Activated CD8-positive, alpha-beta T cell treated with anti-CD3 and anti-CD28 coated beads for 36 hours (primary cell): ENCODE measurements around the gene EPHA5. TPM values are rescaled to one million over a fixed set of nuclear protein-coding genes. Genes with fewer than 3 reads are reported as not detected.

Experiments
- ATAC-seq: fragments of 200-7000 bp; cut with Tn5 transposase; one replicate; pipeline ENCODE4 v1.10.0; 2021; ENCODE audit warnings: mild to moderate bottlenecking, moderate library complexity
- CTCF ChIA-PET: fragments of 350-600 bp; sonication (Branson Sonifier 250); formaldehyde crosslinking; loops from one replicate; lab custom pipeline; 2021; ENCODE audit warnings: antibody characterized with exemption; lab: Charles Lee
- POLR2A ChIA-PET: fragments of 350-600 bp; sonication (Branson Sonifier 250); formaldehyde crosslinking; loops from one replicate; lab custom pipeline; 2021; ENCODE audit warnings: antibody characterized with exemption; lab: Charles Lee
- DNase-seq: peaks from one replicate; pipeline ENCODE4 v3.0.0-alpha.2; 2020
- H3K27ac Mint-ChIP-seq: one replicate; pipeline ENCODE4 v1.8.0; 2021; ENCODE audit warnings: mild to moderate bottlenecking, mixed read lengths
- H3K27me3 Mint-ChIP-seq: one replicate; pipeline ENCODE4 v1.8.0; 2021; ENCODE audit warnings: mixed read lengths
- H3K36me3 Mint-ChIP-seq: one replicate; pipeline ENCODE4 v1.8.0; 2021; ENCODE audit warnings: low read depth, mixed read lengths
- H3K4me1 Mint-ChIP-seq: one replicate; pipeline ENCODE4 v1.8.0; 2021; ENCODE audit warnings: low read depth, mixed read lengths
- H3K4me3 Mint-ChIP-seq: one replicate; pipeline ENCODE4 v1.8.0; 2021; ENCODE audit warnings: mild to moderate bottlenecking, moderate library complexity, mixed read lengths
- H3K9me3 Mint-ChIP-seq: one replicate; pipeline ENCODE4 v1.8.0; 2021; ENCODE audit warnings: mixed read lengths
- intact Hi-C: fragments of 100-400 bp; cut with micrococcal nuclease; formaldehyde crosslinking; loops from one replicate; pipeline ENCODE4 v1.10.0; 2022
- total RNA-seq, 2 experiments: library from RNA; stranded (reverse); gene quantifications; one replicate each; pipeline ENCODE4 v1.2.3, GENCODE V29; 2021
- TF ChIP-seq, protein P1 (sequence below): fragments of 200-600 bp; IDR thresholded peaks from one replicate; pipeline ENCODE4 v1.8.0; 2022; ENCODE audit warnings: antibody characterized with exemption, mild to moderate bottlenecking

EPHA5 gene
- total RNA-seq, 2 experiments from 2014 or later: not detected

GRCh38 chr4:65653740-65654361, 16.4 kb downstream of the EPHA5 start:
- Mint-ChIP-seq H3K27me3 (no peaks in the 10 kb centered on the region), H3K4me3 (no peak overlapping the region)

GRCh38 chr4:65651751-65652150, 18.5 kb downstream of the EPHA5 start:
- intact Hi-C loops: no loop called here
- DNase-seq (no peak), ATAC-seq (no peak)
- H3K27me3 Mint-ChIP-seq: no peaks in the 10 kb centered on the region
- TF ChIP-seq, protein P1, sequence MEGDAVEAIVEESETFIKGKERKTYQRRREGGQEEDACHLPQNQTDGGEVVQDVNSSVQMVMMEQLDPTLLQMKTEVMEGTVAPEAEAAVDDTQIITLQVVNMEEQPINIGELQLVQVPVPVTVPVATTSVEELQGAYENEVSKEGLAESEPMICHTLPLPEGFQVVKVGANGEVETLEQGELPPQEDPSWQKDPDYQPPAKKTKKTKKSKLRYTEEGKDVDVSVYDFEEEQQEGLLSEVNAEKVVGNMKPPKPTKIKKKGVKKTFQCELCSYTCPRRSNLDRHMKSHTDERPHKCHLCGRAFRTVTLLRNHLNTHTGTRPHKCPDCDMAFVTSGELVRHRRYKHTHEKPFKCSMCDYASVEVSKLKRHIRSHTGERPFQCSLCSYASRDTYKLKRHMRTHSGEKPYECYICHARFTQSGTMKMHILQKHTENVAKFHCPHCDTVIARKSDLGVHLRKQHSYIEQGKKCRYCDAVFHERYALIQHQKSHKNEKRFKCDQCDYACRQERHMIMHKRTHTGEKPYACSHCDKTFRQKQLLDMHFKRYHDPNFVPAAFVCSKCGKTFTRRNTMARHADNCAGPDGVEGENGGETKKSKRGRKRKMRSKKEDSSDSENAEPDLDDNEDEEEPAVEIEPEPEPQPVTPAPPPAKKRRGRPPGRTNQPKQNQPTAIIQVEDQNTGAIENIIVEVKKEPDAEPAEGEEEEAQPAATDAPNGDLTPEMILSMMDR: no peak
- no peaks in the 10 kb centered on the region for H3K4me1 Mint-ChIP-seq
- POLR2A ChIA-PET: no interaction called here
- H3K36me3 Mint-ChIP-seq: no peaks in the 10 kb centered on the region
- H3K4me3 Mint-ChIP-seq: no peak overlapping the region
- CTCF ChIA-PET: no interaction called here
- no peak overlapping the region for H3K27ac Mint-ChIP-seq
- peaks cover 3% of the 10 kb centered on the region for H3K9me3 Mint-ChIP-seq

More at GRCh38 chr4:65653740-65654361, 16.4 kb downstream of the EPHA5 start:
- TF ChIP-seq, protein P1: no peak
- H3K9me3 Mint-ChIP-seq: peaks cover 5% of the 10 kb centered on the region
- H3K4me1 Mint-ChIP-seq: no peaks in the 10 kb centered on the region
- H3K27ac Mint-ChIP-seq: no peak overlapping the region
- ChIA-PET POLR2A (no interaction called here), CTCF (no interaction called here)
- H3K36me3 Mint-ChIP-seq: no peaks in the 10 kb centered on the region
- intact Hi-C loops: no loop called here
- ATAC-seq (no peak), DNase-seq (no peak)

DNA sequence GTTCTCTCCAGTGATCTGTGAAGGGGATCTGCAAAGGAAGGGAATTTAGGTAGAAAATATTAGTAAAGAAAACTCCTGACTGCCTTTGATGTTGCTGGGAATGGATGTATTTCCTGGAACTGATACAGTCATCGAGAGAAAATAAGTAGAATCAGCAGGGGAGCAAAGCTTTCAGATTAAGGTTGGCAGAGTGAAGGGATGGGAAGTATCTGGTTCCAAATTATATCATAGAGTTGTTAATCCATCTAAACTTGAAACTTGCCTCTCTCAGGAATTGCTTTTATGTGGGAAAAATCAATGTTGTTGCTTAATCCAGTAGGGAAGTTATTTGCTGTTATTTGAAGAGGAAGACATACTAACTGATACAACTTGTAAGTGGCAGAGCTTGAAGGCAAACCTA, 19.3 kb downstream of the EPHA5 start:
- H3K27me3 Mint-ChIP-seq: no peaks in the 10 kb centered on the region
- H3K36me3 Mint-ChIP-seq: no peaks in the 10 kb centered on the region
- ChIA-PET CTCF (no interaction called here), POLR2A (no interaction called here)
- H3K27ac Mint-ChIP-seq: no peak overlapping the region
- H3K9me3 Mint-ChIP-seq: peaks cover 3% of the 10 kb centered on the region
- ATAC-seq (no peak), DNase-seq (no peak)
- H3K4me3 Mint-ChIP-seq: no peak overlapping the region
- H3K4me1 Mint-ChIP-seq: no peaks in the 10 kb centered on the region
- intact Hi-C loops: no loop called here
- TF ChIP-seq, protein P1: no peak

DNA sequence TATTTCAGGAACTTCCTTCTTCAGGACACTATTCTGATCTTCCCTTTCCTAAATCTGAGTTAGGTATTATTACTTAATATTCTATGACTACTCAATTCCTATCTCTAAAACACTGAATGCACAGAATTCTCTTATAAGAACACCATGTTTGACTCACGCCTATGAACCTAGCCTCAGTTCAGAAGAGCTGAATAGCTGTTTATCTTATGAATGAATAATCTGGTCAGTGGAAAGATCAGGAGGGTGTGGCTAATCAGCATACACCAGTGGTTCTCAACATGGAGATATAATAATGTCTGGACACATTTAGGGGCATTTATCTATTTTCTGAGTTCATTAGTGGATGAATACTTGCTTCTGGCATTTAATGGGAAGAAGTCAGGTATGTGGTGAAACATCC, 24.2 kb downstream of the EPHA5 start:
- Mint-ChIP-seq H3K4me3 (no peak overlapping the region), H3K27ac (no peak overlapping the region), H3K27me3 (no peaks in the 10 kb centered on the region), H3K36me3 (no peaks in the 10 kb centered on the region), H3K9me3 (peaks cover under 1% of the 10 kb centered on the region), H3K4me1 (no peaks in the 10 kb centered on the region)
- ATAC-seq (no peak), DNase-seq (no peak)
- ChIA-PET CTCF (no interaction called here), POLR2A (no interaction called here)
- intact Hi-C loops: no loop called here
- TF ChIP-seq, protein P1: no peak

- ATAC-seq: no peak
- TF ChIP-seq, protein P1: no peak
- CTCF ChIA-PET: no interaction called here
These were observed 25.1 kb downstream of the EPHA5 start for GRCh38 chr4:65645185-65645584.

More at GRCh38 chr4:65645185-65645584, 25.1 kb downstream of the EPHA5 start:
- intact Hi-C loops: no loop called here
- POLR2A ChIA-PET: no interaction called here
- DNase-seq: no peak
- Mint-ChIP-seq H3K27ac (no peak overlapping the region), H3K4me1 (no peaks in the 10 kb centered on the region), H3K9me3 (no peaks in the 10 kb centered on the region), H3K27me3 (no peaks in the 10 kb centered on the region), H3K36me3 (no peaks in the 10 kb centered on the region), H3K4me3 (no peak overlapping the region)
